ENCODE data around the gene PROM2. TPM values are rescaled to one million over a fixed set of nuclear protein-coding genes. Genes with fewer than 3 reads are reported as not detected.
"Not testable (repeated sequence)": the region's sequence is repeated elsewhere in the genome, so short reads cannot be mapped to it uniquely, and the experiment has no call there.

The PROM2 gene
- total and polyA plus RNA-seq, 4 donors = 0.11 to 1.1 (median 0.24) TPM

DNA sequence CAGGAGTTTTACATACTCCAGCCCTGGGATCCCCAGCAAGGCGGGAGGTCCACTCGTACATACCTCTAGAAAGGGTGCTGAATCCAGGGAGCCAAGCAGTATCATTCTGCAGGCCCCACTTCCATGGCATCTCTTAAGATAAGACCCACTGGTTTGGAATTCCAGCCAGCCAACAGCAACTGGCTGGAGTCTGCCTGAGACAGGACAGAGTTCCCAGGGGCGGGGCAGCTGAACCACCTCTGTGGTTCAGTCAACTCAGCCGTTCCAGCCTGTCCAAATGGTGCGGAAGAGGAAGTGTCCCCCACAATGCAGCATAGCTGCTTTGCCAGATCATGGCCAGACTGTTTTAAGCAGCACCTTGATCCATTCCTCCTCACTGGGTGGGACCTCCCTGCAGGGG lies 33.7 kb upstream of the PROM2 start:
- Histone ChIP-seq H3K4me1 (ENCODE audit: control insufficient read depth in 4 of 4, insufficient read depth in 4 of 4, low read length in 3 of 4) (no peaks in the 10 kb centered on the region), H3K4me3 (ENCODE audit: low read depth in 1 of 3, low read length in 3 of 3) (peak overlapping the region in 1 of 3 donors; percentile 30), H3K9ac (ENCODE audit: low read depth in 1 of 2, low read length in 2 of 2) (no peak overlapping the region), H3K9me3 (ENCODE audit: control insufficient read depth in 4 of 4, low read length in 3 of 4) (peaks cover 0 to 18% (median 8%) of the 10 kb centered on the region in 4 donors), H3K27me3 (ENCODE audit: control insufficient read depth in 4 of 4, insufficient read depth in 4 of 4, low read length in 3 of 4) (no peaks in the 10 kb centered on the region), H3K36me3 (ENCODE audit: control insufficient read depth in 4 of 4, insufficient read depth in 3 of 4, low read depth in 1 of 4, low read length in 3 of 4) (no peaks in the 10 kb centered on the region), H3K27ac (ENCODE audit: low read depth in 1 of 2, low read length in 2 of 2) (no peak overlapping the region)
- no peak for DNase-seq (ENCODE audit: low spot score)
- TF ChIP-seq GABPA (IDR thresholded peaks at IDR 0.05 in 1 of 2, conservative IDR thresholded peaks at IDR 0.05 in 1 of 2) (no peak), SP1 (IDR thresholded peaks at IDR 0.05) (no peak), YY1 (IDR thresholded peaks at IDR 0.05) (no peak), HNF4A (conservative IDR thresholded peaks at IDR 0.05) (no peak), HNF4G (IDR thresholded peaks at IDR 0.05) (no peak), FOXA1 (IDR thresholded peaks at IDR 0.05) (no peak), NR2F2 (IDR thresholded peaks at IDR 0.05) (no peak), FOXA2 (IDR thresholded peaks at IDR 0.05) (no peak), EGR1 (IDR thresholded peaks at IDR 0.05; ENCODE audit: low read depth in 2 of 2) (no peak), RAD21 (IDR thresholded peaks at IDR 0.05) (no peak)
- TF ChIP-seq, protein P1, sequence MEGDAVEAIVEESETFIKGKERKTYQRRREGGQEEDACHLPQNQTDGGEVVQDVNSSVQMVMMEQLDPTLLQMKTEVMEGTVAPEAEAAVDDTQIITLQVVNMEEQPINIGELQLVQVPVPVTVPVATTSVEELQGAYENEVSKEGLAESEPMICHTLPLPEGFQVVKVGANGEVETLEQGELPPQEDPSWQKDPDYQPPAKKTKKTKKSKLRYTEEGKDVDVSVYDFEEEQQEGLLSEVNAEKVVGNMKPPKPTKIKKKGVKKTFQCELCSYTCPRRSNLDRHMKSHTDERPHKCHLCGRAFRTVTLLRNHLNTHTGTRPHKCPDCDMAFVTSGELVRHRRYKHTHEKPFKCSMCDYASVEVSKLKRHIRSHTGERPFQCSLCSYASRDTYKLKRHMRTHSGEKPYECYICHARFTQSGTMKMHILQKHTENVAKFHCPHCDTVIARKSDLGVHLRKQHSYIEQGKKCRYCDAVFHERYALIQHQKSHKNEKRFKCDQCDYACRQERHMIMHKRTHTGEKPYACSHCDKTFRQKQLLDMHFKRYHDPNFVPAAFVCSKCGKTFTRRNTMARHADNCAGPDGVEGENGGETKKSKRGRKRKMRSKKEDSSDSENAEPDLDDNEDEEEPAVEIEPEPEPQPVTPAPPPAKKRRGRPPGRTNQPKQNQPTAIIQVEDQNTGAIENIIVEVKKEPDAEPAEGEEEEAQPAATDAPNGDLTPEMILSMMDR (IDR thresholded peaks at IDR 0.05; ENCODE audit: low read depth, low read length, missing input control) = no peak
- TF ChIP-seq, protein P2, sequence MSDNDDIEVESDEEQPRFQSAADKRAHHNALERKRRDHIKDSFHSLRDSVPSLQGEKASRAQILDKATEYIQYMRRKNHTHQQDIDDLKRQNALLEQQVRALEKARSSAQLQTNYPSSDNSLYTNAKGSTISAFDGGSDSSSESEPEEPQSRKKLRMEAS (IDR thresholded peaks at IDR 0.05) = no peak
- TF ChIP-seq, protein P3, sequence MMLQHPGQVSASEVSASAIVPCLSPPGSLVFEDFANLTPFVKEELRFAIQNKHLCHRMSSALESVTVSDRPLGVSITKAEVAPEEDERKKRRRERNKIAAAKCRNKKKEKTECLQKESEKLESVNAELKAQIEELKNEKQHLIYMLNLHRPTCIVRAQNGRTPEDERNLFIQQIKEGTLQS (IDR thresholded peaks at IDR 0.05) = no peak
- TF ChIP-seq, protein P4, sequence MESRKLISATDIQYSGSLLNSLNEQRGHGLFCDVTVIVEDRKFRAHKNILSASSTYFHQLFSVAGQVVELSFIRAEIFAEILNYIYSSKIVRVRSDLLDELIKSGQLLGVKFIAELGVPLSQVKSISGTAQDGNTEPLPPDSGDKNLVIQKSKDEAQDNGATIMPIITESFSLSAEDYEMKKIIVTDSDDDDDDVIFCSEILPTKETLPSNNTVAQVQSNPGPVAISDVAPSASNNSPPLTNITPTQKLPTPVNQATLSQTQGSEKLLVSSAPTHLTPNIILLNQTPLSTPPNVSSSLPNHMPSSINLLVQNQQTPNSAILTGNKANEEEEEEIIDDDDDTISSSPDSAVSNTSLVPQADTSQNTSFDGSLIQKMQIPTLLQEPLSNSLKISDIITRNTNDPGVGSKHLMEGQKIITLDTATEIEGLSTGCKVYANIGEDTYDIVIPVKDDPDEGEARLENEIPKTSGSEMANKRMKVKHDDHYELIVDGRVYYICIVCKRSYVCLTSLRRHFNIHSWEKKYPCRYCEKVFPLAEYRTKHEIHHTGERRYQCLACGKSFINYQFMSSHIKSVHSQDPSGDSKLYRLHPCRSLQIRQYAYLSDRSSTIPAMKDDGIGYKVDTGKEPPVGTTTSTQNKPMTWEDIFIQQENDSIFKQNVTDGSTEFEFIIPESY (IDR thresholded peaks at IDR 0.05) = no peak
- 94% methylated on average over 5 of the region's 5 CpGs for WGBS

DNA sequence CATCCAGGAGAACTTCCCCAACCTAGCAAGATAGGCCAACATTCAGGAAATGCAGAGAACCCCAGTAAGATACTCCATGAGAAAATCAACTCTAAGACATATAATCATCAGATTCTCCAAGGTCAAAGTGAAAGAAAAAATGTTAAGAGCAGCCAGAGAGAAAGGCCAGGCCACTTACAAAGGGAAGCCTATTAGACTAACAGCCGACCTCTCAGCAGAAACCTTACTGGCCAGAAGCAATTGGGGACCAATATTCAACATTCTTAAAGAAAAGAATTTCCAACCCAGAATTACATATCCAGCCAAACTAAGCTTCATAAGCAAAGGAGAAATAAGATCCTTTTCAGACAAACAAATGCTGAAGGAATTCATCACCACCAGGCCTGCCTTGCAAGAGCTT lies 32.2 kb upstream of the PROM2 start:
- not testable (repeated sequence) for H3K27ac ChIP-seq (ENCODE audit: low read depth in 1 of 2, low read length in 2 of 2); H3K27me3 ChIP-seq (ENCODE audit: control insufficient read depth in 4 of 4, insufficient read depth in 4 of 4, low read length in 3 of 4); H3K4me1 ChIP-seq (ENCODE audit: control insufficient read depth in 4 of 4, insufficient read depth in 4 of 4, low read length in 3 of 4); H3K4me3 ChIP-seq (ENCODE audit: low read depth in 1 of 3, low read length in 3 of 3); H3K36me3 ChIP-seq (ENCODE audit: control insufficient read depth in 4 of 4, insufficient read depth in 3 of 4, low read depth in 1 of 4, low read length in 3 of 4); H3K9ac ChIP-seq (ENCODE audit: low read depth in 1 of 2, low read length in 2 of 2); DNase-seq (ENCODE audit: low spot score)
- 87% methylated on average over 1 of the region's 1 CpG for WGBS
- peaks cover 0 to 18% (median 8%) of the 10 kb centered on the region in 4 donors for H3K9me3 ChIP-seq (ENCODE audit: control insufficient read depth in 4 of 4, low read length in 3 of 4)

DNA sequence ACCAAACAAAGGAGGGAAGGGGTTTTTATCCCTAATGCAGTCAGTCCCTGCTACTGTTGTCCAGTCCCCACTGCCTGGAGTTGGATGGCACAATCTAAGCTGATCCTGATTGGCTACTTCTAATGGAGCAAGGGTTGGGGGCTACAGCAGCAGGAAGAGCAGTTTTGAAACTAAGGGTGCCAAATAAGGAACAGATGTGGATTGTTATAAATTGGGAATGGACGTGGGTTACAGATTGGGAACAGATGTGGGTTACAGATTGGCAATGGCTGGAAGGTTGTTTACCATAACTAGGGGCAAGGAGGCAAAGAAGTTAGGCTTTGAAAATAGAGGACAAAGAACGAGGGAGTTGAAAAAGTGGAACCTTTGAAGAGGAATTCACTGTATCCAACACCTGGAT lies 16.0 kb upstream of the PROM2 start:
- no peak overlapping the region for H3K4me3 ChIP-seq (ENCODE audit: low read depth in 1 of 3, low read length in 3 of 3)
- H3K27ac ChIP-seq (ENCODE audit: low read depth in 1 of 2, low read length in 2 of 2) = no peak overlapping the region
- no peaks in the 10 kb centered on the region for H3K36me3 ChIP-seq (ENCODE audit: control insufficient read depth in 4 of 4, insufficient read depth in 3 of 4, low read depth in 1 of 4, low read length in 3 of 4)
- H3K9me3 ChIP-seq (ENCODE audit: control insufficient read depth in 4 of 4, low read length in 3 of 4) = no peaks in the 10 kb centered on the region
- no peak overlapping the region for H3K9ac ChIP-seq (ENCODE audit: low read depth in 1 of 2, low read length in 2 of 2)
- H3K27me3 ChIP-seq (ENCODE audit: control insufficient read depth in 4 of 4, insufficient read depth in 4 of 4, low read length in 3 of 4) = no peaks in the 10 kb centered on the region
- H3K4me1 ChIP-seq (ENCODE audit: control insufficient read depth in 4 of 4, insufficient read depth in 4 of 4, low read length in 3 of 4) = no peaks in the 10 kb centered on the region
- WGBS = 71% methylated on average over 2 of the region's 2 CpGs
- no peak for DNase-seq (ENCODE audit: low spot score)
- TF ChIP-seq FOXA2 (IDR thresholded peaks at IDR 0.05) (no peak), GABPA (IDR thresholded peaks at IDR 0.05 in 1 of 2, conservative IDR thresholded peaks at IDR 0.05 in 1 of 2) (no peak), HNF4G (IDR thresholded peaks at IDR 0.05) (no peak), NR2F2 (IDR thresholded peaks at IDR 0.05) (no peak), RAD21 (IDR thresholded peaks at IDR 0.05) (no peak)
- TF ChIP-seq, protein P1 (IDR thresholded peaks at IDR 0.05; ENCODE audit: low read depth, low read length, missing input control) = no peak
- TF ChIP-seq, protein P5, sequence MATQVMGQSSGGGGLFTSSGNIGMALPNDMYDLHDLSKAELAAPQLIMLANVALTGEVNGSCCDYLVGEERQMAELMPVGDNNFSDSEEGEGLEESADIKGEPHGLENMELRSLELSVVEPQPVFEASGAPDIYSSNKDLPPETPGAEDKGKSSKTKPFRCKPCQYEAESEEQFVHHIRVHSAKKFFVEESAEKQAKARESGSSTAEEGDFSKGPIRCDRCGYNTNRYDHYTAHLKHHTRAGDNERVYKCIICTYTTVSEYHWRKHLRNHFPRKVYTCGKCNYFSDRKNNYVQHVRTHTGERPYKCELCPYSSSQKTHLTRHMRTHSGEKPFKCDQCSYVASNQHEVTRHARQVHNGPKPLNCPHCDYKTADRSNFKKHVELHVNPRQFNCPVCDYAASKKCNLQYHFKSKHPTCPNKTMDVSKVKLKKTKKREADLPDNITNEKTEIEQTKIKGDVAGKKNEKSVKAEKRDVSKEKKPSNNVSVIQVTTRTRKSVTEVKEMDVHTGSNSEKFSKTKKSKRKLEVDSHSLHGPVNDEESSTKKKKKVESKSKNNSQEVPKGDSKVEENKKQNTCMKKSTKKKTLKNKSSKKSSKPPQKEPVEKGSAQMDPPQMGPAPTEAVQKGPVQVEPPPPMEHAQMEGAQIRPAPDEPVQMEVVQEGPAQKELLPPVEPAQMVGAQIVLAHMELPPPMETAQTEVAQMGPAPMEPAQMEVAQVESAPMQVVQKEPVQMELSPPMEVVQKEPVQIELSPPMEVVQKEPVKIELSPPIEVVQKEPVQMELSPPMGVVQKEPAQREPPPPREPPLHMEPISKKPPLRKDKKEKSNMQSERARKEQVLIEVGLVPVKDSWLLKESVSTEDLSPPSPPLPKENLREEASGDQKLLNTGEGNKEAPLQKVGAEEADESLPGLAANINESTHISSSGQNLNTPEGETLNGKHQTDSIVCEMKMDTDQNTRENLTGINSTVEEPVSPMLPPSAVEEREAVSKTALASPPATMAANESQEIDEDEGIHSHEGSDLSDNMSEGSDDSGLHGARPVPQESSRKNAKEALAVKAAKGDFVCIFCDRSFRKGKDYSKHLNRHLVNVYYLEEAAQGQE (IDR thresholded peaks at IDR 0.05) = no peak
- TF ChIP-seq, protein P4 (IDR thresholded peaks at IDR 0.05) = no peak

Measured in liver (tissue), 9 donors.